Breast epithelium (tissue), 4 donors: ENCODE measurements around the gene ZPR1. TPM values are rescaled to one million over a fixed set of nuclear protein-coding genes. Genes with fewer than 3 reads are reported as not detected.
"Not testable (repeated sequence)": the region's sequence is repeated elsewhere in the genome, so short reads cannot be mapped to it uniquely, and the experiment has no call there.

Source experiments
- DNase-seq, 2 donors: peaks; one replicate each; pipeline ENCODE4 v3.0.0-alpha.2; 2019; ENCODE audit warnings: low spot score in 2 of 2
- H3K27ac ChIP-seq, 2 donors: fragments of 200-600 bp; sonication (generic) in 1 of 2; one replicate each; pipeline ENCODE4 v1.5.1; 2016 to 2019; ENCODE audit warnings: mild to moderate bottlenecking in 1 of 2
- H3K27me3 ChIP-seq, 2 donors: fragments of 200-600 bp; sonication (generic) in 1 of 2; one replicate each; pipeline versions ENCODE4 v1.5.1 to v1.6.0; 2017 to 2019; ENCODE audit warnings: control low read depth in 1 of 2, mild to moderate bottlenecking in 1 of 2
- H3K36me3 ChIP-seq: fragments of 200-600 bp; one replicate; pipeline ENCODE4 v1.5.1; 2019
- H3K4me1 ChIP-seq, 2 donors: fragments of 200-600 bp; sonication (generic); one replicate each; pipeline ENCODE4 v1.5.1; 2016 to 2019; ENCODE audit warnings: control low read depth in 1 of 2
- H3K4me3 ChIP-seq, 3 donors: fragments of 200-600 bp; sonication (generic); 1 replicate in 2 of 3; 2 replicates in 1 of 3; pipeline ENCODE4 v1.5.1; 2016 to 2019; ENCODE audit warnings: mild to moderate bottlenecking in 3 of 3, moderate library complexity in 2 of 3
- H3K9me3 ChIP-seq, 2 donors: fragments of 200-600 bp; sonication (generic) in 1 of 2; one replicate each; pipeline ENCODE4 v1.5.1; 2016 to 2019; ENCODE audit warnings: control low read depth in 1 of 2
- POLR2A ChIP-seq: fragments of 450-650 bp; IDR thresholded peaks from one replicate; pipeline ENCODE4 v1.6.1; 2016; ENCODE audit warnings: antibody characterized with exemption, mild to moderate bottlenecking, moderate library complexity
- POLR2AphosphoS5 ChIP-seq, 3 donors: sonication (generic); formaldehyde crosslinking; IDR thresholded peaks; one replicate each; pipeline ENCODE4 v1.6.1; 2017; ENCODE audit warnings: antibody characterized with exemption in 3 of 3
- intact Hi-C: fragments of 100-400 bp; cut with DNase I; formaldehyde crosslinking; loops from one replicate; pipeline ENCODE4 v1.15.1; 2023; ENCODE audit warnings: low total_unique reads
- total RNA-seq, 3 donors: library from RNA; depleted of rRNA; stranded (reverse); fragments of >200 nt; gene quantifications; one replicate each; pipeline ENCODE4 v1.1.0, GENCODE V29; 2016
- TF ChIP-seq, protein P1 (sequence below), 3 donors: fragments of 450-650 bp; IDR thresholded peaks; one replicate each; pipeline ENCODE4 v1.5.1; 2016 to 2017; ENCODE audit warnings: antibody characterized with exemption in 3 of 3, mild to moderate bottlenecking in 3 of 3, moderate library complexity in 3 of 3

ZPR1 gene
- total RNA-seq, 3 donors from 2014 or later: 29.4 to 38.7 (median 34.7) TPM

GRCh38 chr11:116804001-116804400, 16.2 kb upstream of the ZPR1 start:
- TF ChIP-seq POLR2AphosphoS5 (IDR thresholded peaks at IDR 0.05) (no peak), POLR2A (no peak)
- TF ChIP-seq, protein P1, sequence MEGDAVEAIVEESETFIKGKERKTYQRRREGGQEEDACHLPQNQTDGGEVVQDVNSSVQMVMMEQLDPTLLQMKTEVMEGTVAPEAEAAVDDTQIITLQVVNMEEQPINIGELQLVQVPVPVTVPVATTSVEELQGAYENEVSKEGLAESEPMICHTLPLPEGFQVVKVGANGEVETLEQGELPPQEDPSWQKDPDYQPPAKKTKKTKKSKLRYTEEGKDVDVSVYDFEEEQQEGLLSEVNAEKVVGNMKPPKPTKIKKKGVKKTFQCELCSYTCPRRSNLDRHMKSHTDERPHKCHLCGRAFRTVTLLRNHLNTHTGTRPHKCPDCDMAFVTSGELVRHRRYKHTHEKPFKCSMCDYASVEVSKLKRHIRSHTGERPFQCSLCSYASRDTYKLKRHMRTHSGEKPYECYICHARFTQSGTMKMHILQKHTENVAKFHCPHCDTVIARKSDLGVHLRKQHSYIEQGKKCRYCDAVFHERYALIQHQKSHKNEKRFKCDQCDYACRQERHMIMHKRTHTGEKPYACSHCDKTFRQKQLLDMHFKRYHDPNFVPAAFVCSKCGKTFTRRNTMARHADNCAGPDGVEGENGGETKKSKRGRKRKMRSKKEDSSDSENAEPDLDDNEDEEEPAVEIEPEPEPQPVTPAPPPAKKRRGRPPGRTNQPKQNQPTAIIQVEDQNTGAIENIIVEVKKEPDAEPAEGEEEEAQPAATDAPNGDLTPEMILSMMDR (IDR thresholded peaks at IDR 0.05): no peak
- no peaks in the 10 kb centered on the region for H3K27me3 ChIP-seq
- intact Hi-C loops: no loop called here
- H3K4me3 ChIP-seq: no peak overlapping the region
- no peak for DNase-seq
- no peaks in the 10 kb centered on the region for H3K4me1 ChIP-seq
- H3K27ac ChIP-seq: no peak overlapping the region
- H3K9me3 ChIP-seq: no peaks in the 10 kb centered on the region
- no peaks in the 10 kb centered on the region for H3K36me3 ChIP-seq

DNA sequence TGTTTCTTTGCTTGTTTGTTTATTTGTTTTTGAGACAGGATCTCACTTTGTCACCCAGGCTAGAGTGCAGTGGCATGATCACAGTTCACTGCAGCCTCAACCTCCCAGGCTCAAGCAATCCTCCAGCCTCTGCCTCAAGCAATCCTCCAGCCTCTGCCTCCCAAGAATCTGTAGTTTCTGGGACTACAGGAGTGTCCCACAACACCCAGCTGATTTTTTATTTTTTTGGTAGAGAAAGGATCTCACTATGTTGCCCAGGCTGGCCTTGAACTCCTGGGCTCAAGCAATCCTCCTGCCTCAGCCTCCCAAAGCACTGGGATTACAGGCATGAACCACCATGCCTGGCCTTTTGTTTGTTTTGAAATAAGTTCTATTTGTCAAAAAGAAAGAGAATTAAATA, 13.8 kb upstream of the ZPR1 start:
- H3K4me3 ChIP-seq, H3K27ac ChIP-seq, H3K9me3 ChIP-seq, H3K27me3 ChIP-seq, intact Hi-C loops, DNase-seq, H3K36me3 ChIP-seq, H3K4me1 ChIP-seq: not testable (repeated sequence)

- no peak for DNase-seq
- intact Hi-C loops: no loop called here
- Histone ChIP-seq H3K27ac (no peak overlapping the region), H3K4me3 (no peak overlapping the region), H3K27me3 (no peaks in the 10 kb centered on the region), H3K4me1 (no peaks in the 10 kb centered on the region), H3K36me3 (no peaks in the 10 kb centered on the region), H3K9me3 (no peaks in the 10 kb centered on the region)
- TF ChIP-seq POLR2A (no peak), POLR2AphosphoS5 (IDR thresholded peaks at IDR 0.05) (no peak)
- TF ChIP-seq, protein P1 (IDR thresholded peaks at IDR 0.05): no peak
Measured at GRCh38 chr11:116800610-116801009, 12.8 kb upstream of the ZPR1 start.

DNA sequence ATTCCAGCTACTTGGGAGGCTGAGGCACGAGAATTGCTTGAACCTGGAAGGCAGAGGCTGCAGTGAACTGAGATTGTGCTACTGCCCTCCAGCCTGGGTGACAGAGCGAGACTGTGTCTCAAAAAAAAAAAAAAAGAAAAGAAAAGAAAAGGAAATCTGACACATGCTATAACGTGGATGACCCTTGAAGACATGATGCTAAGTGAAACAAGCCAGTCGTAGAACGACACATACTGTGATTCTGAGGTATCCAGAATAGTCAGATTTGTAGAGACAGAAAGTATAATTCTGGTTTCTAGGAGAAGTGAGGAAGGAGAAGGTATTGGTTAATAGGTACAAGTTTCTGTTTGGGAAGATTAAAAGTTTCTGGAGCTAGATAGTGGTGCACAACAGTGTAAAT, 10.5 kb upstream of the ZPR1 start:
- intact Hi-C loops: no loop called here
- TF ChIP-seq POLR2A (no peak), POLR2AphosphoS5 (IDR thresholded peaks at IDR 0.05) (no peak)
- TF ChIP-seq, protein P1 (IDR thresholded peaks at IDR 0.05): no peak
- no peak overlapping the region for H3K4me3 ChIP-seq
- no peaks in the 10 kb centered on the region for H3K36me3 ChIP-seq
- DNase-seq: no peak
- H3K9me3 ChIP-seq: no peaks in the 10 kb centered on the region
- no peak overlapping the region for H3K27ac ChIP-seq
- no peaks in the 10 kb centered on the region for H3K27me3 ChIP-seq
- no peaks in the 10 kb centered on the region for H3K4me1 ChIP-seq

DNA sequence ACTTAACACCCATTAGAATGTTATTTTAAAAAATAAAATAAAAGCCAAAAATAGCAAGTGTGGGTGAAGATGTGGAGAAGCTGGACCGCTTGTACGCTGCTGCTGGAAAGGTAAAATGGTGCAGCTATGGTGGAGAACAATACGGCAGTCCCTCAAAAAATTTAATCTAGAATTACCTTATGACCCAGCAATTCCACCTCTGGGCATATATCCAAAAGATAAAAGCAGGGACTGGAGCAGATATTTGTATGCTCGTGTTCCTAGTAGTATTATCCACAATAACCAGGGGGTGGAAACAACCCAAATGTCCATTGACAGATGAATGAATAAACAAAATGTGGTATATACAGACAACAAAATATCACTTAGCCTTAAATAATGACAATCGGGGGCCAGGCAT, 10.0 kb upstream of the ZPR1 start:
- Histone ChIP-seq H3K27ac (no peak overlapping the region), H3K4me3 (no peak overlapping the region), H3K36me3 (no peaks in the 10 kb centered on the region), H3K9me3 (no peaks in the 10 kb centered on the region), H3K27me3 (no peaks in the 10 kb centered on the region), H3K4me1 (no peaks in the 10 kb centered on the region)
- DNase-seq: no peak
- TF ChIP-seq POLR2A (no peak), POLR2AphosphoS5 (IDR thresholded peaks at IDR 0.05) (no peak)
- TF ChIP-seq, protein P1 (IDR thresholded peaks at IDR 0.05): no peak
- intact Hi-C loops: no loop called here

GRCh38 chr11:116796548-116796947, 8.7 kb upstream of the ZPR1 start:
- no peaks in the 10 kb centered on the region for H3K27me3 ChIP-seq
- no peak overlapping the region for H3K27ac ChIP-seq
- H3K4me3 ChIP-seq: no peak overlapping the region
- no peaks in the 10 kb centered on the region for H3K36me3 ChIP-seq
- DNase-seq: no peak
- H3K9me3 ChIP-seq: no peaks in the 10 kb centered on the region
- no peaks in the 10 kb centered on the region for H3K4me1 ChIP-seq
- intact Hi-C loops: no loop called here
- TF ChIP-seq POLR2AphosphoS5 (IDR thresholded peaks at IDR 0.05) (no peak), POLR2A (no peak)
- TF ChIP-seq, protein P1 (IDR thresholded peaks at IDR 0.05): no peak
